Stimulated activated CD8-positive, alpha-beta memory T cell treated with anti-CD3 and anti-CD28 coated beads, Interleukin-4, amount 100 ng/mL, for 4 hours (primary cell): ENCODE results near the gene SYT7.

Experiments
- DNase-seq, 2 donors: peaks; one replicate each; pipeline ENCODE4 v3.0.0-alpha.2; 2020; ENCODE audit warnings: low read depth in 2 of 2, low spot score in 1 of 2

SYT7 gene

DNA sequence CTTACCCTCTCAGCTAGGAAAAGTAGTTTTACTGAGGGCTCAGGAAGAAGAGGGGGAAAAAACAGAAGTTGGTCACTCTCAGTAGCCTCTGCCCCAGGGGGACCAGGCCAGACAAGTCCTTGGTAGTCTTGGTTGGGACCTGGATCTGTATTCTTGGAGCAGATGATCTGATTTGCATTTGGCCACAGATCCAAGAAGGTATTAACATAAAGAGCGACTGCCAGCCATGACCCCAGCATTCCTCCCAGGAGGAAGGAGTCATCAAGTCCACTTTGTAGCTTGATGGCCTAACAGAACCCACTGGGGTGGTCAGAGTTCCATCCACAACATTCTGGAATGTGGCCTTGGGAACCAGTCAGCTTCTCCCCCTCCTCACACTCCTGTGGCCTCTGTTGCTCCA, 78.4 kb downstream of the SYT7 start:
- DNase-seq = no peak

DNA sequence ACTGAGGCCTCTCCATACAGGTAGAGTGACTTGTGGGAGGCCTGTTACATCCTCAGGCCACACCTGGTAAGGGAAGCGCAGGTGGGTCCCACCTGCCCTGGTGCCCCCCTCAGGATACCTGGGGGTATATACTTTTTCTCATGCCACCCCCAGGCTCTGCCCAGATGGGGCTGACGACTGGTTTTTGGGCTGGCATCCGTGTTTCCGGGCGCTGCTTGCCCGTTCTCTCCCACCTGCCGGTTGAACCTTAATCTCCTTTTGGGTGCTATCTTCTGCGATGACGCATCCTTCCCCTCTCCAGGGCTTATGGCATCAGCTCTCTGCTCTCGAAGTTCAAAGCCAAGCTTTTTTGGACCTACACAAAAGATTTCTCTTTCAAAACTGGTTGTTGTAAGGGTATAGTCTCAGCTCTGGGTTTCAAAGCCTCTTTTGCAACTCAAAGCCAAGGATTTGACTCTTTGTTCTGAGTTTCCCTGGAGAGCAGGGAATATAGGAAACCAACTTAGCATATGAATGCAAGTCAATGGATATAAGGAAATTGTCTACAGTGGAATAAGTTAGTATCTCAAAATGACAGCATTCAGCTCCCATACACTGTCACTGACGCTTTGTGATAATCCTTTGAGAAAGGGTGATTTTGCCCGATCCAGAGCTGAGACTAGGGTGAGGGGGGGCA, 80.9 kb downstream of the SYT7 start:
- DNase-seq = no peak

DNA sequence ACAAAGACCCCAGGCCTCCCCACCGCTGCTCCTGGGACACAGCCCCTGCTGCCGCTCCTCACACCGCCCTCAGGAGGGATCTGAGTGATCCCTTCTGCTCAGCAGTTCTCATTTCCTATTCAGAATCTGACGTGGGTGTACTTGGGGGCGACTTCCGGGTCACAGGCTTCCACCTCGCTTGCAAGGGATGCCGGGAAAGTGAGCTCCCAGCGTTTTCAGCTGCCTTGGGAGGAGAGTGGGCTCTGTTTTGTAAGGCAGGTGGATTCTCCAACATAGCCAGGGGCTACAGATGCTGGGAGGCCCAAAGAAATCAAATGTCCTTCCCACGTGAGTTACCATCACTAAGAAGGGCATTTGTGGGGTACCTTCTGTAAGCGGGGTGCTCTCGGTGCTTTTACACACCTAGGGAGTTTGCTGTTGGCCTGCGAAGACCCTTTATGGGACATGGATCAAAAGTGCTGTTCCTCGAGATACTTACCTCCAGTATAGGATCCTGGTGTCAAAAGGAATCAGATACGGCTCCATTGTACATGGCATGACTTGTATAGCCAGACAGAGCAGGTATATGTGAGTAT, 82.0 kb downstream of the SYT7 start:
- DNase-seq = no peak

DNA sequence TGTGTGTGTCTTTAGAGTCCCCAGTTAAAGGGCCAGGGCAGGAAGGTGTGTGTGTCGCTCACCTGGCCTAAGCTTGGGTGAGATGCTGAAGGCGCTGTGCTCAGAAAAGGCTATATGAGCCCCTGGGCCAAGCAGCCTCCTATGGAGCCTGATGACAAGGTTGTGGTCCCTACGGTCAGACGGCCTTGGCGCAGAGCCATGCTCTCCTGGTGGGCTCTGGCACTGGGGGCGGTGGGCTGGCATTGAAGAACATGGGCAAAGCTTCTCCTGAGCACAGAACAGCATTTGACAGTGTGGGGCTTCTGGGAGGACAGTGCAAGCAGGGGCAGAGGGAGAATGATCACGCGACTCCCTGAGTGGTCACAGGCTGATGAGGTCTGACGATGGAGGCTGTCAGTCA, 83.0 kb downstream of the SYT7 start:
- DNase-seq = no peak

DNA sequence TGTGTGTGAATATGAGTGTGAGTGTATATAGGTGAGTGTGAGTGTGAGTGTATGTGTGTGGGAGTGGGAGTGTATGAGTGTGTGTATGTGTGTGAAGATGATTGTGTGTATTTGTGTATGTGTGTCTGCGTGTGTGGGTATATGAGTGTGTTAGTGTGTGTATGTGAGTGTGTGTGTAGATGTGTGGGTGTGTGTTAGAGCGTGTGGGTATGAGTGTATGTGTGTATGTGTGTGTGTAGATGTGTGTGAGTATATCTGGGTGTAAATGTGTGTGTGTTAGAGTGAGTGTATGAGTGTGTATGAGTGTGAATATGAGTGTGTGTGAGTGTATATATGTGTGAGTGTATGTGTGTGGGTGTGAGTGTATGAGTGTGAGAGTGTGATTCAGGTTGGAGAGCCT, 83.4 kb downstream of the SYT7 start:
- no peak for DNase-seq

DNA sequence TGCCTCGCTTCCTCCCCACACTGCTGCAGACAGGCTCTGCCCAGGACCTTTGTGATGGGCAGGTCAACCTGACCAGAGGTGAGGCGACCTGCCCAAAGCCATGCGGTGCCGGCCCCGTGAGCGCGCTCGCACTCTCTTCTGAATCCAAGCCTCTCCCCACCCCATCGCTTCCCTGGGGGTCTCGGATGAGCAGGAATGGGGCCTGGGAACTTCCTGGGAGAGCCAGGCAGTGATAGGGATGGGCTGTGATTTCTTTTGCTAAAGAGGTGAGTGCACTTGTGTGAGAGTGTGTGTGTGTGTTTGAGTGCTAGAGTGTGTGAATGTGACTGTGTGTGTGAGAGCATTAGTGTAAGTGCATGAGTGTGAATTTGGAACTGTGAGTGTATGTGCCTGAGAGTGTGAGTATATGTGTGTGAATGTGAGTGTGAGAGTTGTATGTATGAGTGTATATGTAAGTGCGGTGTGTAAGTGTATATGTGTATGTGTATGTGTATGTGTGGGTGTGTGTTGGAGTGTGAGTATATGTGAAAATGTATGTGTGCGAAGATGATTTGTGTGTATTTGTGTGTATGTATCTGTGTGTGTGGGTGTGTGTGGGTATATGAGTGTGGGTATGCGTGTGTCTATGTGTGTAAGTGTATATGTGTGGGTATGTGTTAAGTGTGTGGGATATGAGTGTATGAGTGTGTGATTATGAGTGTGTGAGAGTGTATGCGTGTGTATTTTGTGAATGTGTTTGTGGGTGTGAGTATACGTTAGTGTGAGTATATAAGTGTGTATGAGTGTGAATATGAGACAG, 84.1 kb downstream of the SYT7 start:
- no peak for DNase-seq

DNA sequence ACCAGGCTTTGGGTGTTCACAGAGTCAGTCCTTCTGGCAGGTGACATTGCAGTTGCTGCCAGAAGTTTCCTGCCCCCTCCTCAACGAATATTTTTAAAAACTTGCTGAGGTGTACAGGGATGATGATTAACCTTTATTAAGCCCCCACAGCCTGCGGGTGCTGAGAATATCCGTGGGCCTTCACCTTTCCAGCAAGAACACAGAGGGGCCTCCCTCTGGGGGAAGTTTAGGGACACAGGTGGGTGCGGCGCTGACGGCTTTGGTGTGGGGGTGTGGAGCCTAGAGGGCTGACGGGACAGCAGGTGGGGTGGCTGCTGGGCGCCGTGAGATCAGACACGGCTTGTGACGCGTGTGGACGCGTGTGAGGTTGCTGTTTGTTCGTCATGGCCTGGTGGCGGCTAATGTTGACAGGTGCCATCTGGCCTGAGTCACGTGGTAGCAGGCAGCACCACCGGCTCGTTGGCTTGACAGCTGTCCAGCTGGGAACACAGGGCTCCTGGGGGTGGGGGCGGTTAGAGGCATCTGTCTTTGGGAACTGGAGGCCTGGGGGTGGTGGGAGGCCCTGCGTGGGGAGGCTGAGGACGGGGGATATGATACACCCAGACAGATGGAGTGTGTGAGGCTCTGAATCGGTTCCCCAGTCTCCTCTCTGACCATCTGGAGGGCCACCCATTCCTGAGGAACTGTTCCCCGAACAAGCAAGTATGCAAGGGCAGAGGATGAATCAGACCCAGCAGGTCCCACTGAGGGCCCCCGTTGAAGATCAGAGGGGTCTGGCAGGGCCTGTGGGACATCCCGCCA, 84.9 kb downstream of the SYT7 start:
- no peak for DNase-seq

DNA sequence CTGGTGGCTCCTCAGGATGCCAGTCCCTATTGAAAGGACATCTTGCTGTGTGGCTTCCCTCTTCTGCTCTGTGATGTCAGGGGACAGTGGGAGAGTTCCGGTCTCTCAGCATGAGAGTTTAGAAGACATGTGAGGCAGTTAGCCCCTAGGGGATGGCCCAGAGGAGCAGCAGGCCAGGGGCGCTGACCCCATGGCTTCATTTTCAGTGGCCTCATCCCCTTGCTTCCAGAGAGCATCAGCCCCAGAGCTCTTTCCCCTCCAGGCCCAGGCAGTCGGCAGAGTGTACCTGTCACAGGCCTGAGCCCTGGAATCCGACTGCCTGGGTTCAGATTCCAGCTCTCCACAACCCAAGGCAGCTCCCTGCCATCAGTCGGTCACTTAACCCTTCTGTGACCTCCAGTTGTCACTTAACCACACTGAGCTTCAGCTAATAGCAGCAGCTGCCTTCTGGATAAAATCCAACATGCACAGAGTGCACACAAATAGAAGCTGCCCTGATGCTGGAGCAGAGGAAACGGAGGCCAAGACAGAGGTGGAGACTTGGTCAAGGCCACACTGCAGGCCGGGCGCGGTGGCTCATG, 86.4 kb downstream of the SYT7 start:
- no peak for DNase-seq

DNA sequence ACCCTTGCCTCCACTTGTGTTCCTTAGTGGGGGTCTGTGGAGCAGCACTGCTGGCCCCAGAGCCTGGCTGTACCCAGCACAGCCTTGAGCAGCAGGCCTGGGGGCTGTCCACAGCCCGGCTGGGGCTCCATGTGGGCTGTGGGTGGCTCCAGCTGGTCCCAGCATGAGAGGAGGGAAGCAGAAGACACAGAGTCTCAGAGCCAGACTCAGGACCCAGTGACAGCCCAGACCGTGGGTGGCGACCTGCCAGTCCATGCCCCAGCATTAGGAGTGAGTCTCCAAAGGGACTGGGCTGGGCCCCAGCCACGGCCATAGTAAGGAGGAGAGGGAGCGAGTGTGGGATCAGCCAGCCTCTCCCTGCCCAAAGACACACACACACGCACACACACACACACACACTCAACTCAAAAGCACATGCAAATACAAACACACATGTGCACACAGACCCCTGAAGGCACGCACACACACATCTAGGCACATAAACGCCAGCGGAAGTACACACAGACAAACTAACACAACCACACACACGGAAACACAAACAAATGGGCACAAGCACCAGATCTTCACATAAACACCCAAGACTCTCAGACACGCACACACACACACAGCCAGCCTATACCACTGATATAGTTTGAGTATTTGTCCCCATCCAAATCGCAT, 89.0 kb downstream of the SYT7 start:
- DNase-seq = no peak

DNA sequence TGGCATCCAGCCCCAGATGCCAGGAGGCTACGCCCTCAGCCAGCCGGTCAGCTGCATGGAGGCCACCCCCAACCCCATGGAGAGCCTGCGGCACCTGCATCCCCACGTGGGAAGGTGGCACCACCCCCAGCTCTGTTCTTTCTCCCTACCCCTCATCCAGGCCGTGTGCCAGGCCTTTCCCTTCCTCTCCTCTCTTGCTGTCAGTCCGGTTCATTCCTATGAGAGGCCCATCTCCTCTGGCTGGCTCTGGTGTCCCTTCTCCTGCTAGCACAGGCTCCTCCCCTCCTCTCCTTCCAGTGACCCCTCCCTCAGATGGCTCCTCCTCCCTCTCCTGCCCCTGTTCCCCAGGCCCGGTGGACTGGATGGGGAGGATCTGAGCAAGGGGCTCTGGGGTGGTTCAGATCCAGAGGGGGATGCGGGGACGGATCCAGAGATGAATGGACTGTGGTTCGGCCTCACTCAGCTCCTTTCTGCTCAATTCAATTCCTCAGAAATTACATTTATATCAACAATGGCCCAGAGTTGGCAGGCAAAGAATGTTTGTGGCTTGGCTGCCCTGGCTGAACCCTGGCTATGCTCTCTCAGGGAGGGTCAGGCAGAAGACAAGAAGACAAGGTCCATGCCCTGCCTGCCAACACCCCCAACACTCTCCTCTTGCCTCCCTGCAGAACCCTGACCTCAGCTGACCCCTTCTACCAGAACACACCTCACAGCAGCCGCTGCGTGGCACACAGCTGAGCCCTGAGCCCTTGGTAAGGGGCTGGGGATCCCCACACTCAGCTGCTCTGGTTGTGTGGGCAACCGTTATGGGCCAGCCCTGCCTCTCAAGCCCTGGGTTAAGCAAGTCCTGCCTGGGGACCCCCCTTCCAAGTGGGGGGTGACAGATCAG, 90.8 kb downstream of the SYT7 start:
- DNase-seq = no peak

DNA sequence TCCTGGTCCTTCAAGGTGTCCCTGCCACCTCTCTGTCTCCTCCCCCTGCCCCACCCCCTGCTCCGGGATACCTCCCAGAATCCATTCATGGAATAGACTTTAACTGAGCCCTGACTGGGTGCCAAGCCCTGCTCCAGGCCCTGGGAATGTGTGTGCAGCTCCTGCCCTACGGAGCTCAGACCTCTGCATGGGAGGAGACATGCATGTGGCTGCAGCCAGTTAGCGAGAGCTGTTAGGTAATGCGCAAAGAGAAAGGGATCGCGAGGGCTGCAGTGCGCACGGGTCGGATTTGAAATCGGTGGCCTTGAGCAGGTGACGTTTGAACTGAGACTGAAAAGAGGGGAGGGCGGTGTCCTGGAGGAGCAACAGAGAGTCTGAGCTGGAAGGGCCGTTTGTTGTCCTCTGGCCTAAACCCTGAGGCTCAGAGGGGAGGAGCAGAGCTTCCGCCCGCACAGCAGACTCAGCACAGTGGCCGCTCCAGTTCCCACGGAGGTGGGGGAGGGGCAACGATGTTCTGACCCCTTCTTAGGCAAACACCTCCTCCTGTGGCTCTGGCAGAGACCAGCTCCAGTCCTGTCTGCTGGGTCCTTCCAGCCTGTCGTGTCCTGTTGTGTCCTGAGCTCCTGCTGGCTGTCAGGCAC, 92.1 kb downstream of the SYT7 start:
- no peak for DNase-seq

DNA sequence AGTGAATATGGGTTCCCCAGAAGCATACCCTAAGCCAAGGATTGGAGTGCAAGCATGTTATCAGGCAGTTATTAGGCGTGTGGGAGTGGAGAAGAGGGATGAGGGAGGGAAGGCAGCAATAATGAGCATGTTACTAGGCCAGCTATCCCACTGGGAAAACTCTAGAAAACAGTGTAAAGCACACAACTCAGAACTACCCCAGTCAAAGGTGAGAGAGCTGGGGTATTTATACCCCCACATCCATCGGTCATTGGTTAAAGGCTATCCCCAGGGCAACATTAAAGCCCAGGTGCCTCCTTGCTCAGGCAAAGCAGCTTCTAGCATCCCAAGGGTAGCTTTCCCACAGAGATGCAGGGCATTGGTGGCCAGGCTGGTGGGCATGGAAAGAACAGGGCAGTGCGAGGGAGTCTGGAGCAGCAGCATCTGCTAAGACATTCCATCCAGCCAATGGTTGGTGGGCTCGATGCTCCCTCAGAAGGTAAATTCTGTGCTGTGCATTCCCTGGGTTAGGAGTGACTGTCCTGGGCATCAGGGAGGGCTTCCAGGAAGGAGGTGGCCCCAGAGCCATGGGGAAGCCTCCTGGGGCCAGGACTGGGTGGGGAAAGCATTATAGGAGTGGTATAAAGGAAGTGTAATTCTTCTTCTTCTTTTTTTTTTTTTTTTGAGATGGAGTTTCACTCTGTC, 93.4 kb downstream of the SYT7 start:
- DNase-seq = no peak

DNA sequence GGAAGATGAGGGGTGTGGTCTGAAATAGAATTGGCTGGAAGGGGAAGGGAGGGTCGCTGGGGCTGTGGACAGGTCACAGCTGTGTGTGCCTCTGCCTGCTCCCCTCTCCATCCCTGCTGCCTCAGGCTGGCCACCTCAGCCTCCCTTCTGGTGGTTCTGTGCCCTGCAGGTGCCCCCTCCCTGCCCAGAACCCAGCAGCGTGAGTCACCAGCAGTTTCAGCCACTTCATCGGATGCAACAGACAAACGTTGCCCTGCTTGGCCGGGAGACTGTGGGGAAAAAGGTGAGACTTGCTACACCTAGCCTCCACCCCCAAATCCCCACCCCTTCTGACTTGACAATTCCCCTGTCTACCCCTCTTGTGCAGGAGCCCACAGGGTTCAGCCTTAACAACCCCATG, 94.1 kb downstream of the SYT7 start:
- no peak for DNase-seq

DNA sequence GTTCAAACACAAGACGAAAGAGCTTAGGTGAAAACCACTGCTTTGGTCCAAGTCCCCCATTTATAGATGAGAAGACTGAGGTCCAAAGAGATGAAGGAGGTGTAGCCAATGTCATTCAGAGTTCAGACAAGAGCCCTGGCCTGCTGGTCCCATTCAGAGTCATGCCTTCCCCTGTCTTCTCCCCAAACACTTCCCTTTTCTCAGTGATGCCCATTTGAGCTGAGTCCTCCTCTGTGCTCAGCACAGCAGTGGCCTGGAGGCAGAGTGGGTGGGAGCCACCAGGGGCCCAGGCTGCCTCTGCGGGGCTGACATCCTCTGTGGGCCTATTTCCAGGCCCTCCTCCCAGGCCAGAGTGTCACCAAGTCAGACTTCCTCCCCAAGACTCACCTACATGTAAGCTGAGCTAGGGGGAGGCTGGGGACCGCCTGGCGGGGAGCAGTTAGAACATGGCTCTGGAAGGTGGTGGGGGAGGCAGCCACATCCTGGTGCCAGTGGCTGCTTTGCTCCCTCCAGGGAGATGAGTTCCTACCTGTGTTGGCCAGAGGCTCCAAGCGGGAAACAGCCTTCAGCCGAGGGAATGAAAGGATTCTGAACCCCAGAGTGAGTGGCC, 94.8 kb downstream of the SYT7 start:
- no peak for DNase-seq

DNA sequence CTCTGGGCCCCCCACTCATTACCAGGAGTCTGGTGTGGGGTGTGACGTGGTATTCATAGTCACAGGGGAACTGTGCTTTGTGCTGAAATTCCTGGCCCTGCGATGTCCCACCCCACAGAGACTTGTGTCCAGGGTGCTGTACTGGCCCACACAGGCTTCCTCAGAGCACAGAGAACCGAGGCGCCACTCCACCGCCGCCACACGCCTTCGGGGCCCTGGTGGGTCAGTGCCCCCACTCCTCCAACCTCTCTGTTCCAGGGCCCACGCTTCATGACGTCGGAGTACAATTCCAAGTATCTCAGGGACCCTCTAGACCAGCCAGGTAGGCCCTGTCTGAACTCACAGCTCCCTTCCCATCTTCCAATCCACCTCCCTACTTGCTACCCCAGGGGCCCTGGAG, 95.8 kb downstream of the SYT7 start:
- DNase-seq = no peak

DNA sequence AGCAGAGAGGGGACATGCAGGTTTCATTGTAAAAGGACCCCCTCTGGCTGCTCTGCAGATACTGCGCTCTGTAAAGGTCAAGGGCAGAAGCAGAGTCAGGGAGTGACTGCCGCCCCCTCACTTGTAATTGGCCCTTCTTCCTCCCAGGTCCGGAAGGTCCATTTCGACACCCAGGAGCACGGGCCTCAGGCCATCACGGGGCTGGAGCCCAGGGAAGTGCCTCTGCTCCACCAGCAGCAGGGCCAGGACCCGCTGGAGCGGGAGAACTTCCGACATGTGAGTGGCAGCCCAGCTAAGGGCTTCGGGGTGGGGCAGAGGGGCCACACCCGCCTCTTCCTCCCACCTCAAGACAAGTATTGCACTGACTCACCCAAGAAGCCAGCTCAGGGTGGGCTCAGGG, 96.3 kb downstream of the SYT7 start:
- DNase-seq = no peak

DNA sequence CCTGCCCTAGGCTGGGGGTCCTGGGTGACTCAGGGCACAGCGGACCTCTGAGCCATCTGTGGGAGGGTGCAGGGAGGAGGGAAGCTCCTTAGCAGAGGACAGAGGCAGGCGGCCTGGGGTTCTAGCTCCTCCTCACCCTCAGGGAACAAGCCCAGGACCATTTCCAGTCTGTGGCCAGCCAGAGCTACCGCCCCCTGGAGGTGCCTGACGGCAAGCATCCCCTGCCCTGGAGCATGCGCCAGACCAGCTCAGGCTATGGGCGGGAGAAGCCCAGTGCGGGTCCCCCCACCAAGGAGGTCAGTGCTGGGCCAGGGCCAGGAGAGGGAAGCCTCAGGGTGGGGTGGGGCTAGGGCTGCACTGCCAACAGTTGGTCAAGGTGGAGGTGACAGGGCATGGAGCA, 98.4 kb downstream of the SYT7 start:
- no peak for DNase-seq

DNA sequence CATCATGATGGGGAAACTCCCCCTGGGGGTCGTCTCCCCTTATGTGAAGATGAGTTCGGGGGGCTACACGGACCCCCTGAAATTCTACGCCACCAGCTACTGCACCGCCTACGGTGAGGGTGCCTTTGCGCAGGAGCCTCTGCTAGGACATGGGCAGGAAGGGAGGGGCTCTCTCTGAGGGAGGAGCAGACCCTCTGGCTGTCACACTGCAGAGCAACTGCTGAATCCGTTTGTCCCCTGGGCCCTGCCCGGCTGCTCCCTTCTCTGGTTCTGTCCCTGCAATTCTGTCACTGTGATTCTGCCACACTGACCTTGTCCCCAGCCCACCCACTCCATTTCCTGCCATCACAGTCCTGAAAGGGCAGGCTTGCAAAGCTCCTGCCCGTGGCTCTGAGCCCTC, 99.1 kb downstream of the SYT7 start:
- no peak for DNase-seq

DNA sequence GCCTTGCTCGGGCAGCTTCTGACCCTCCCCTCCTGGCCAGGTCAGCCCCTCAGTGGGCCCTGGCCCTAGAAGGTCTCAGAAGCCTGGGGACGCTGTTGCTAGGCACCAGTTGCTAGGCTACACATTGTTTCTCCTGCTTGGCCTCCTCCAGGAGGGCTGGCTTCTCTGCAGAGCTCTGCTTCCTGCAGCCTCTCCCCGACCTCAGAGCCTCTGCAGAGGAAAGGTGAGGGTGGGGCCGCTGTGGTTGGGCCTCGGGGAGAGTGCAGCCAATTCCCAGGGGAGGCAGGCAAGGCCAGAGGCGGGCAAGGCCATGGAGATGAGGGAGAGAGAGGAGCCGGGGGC, 99.9 kb downstream of the SYT7 start:
- no peak for DNase-seq
